Measurements from ENCODE around the gene TUBB6.

Gene TUBB6

GRCh38 chr18:12307701-12308385, at the start of gene TUBB6:
Gene TUBB6 (plus strand): TSS chr18:12308241. CDS start chr18:12308293, 52 bp downstream.
- no peak for DNase-seq (ENCODE audit: low spot score)

- DNase-seq (ENCODE audit: low spot score), result no peak
Observed at GRCh38 chr18:12258719-12259705, 49.0 kb upstream of the TUBB6 start.

- DNase-seq (ENCODE audit: low spot score), result no peak
Observed at GRCh38 chr18:12262748-12263147, 45.3 kb upstream of the TUBB6 start.

- no peak for DNase-seq (ENCODE audit: low spot score)
Observed at GRCh38 chr18:12264864-12265263, 43.2 kb upstream of the TUBB6 start.

- peak; percentile 25 for DNase-seq (ENCODE audit: low spot score)
Observed at GRCh38 chr18:12271376-12272235, 36.4 kb upstream of the TUBB6 start.

GRCh38 chr18:12274793-12275192, 33.2 kb upstream of the TUBB6 start:
- DNase-seq (ENCODE audit: low spot score), result no peak

- DNase-seq (ENCODE audit: low spot score), result no peak
Observed at GRCh38 chr18:12276736-12277554, 31.1 kb upstream of the TUBB6 start.

- no peak for DNase-seq (ENCODE audit: low spot score)
Observed at GRCh38 chr18:12278215-12278671, 29.8 kb upstream of the TUBB6 start.

- DNase-seq (ENCODE audit: low spot score), result no peak
Observed at GRCh38 chr18:12278741-12279682, 29.0 kb upstream of the TUBB6 start.

GRCh38 chr18:12279781-12280531, 28.1 kb upstream of the TUBB6 start:
- no peak for DNase-seq (ENCODE audit: low spot score)

GRCh38 chr18:12281861-12282260, 26.2 kb upstream of the TUBB6 start:
- DNase-seq (ENCODE audit: low spot score), result no peak

GRCh38 chr18:12282442-12283039, 25.5 kb upstream of the TUBB6 start:
- DNase-seq (ENCODE audit: low spot score), result no peak

GRCh38 chr18:12283256-12283655, 24.8 kb upstream of the TUBB6 start:
- no peak for DNase-seq (ENCODE audit: low spot score)

GRCh38 chr18:12283666-12284065, 24.4 kb upstream of the TUBB6 start:
- no peak for DNase-seq (ENCODE audit: low spot score)

GRCh38 chr18:12287131-12287681, 20.8 kb upstream of the TUBB6 start:
- DNase-seq (ENCODE audit: low spot score), result no peak

GRCh38 chr18:12287684-12288402, 20.2 kb upstream of the TUBB6 start:
- DNase-seq (ENCODE audit: low spot score), result no peak

- no peak for DNase-seq (ENCODE audit: low spot score)
Observed at GRCh38 chr18:12288403-12288755, 19.7 kb upstream of the TUBB6 start.

- DNase-seq (ENCODE audit: low spot score), result no peak
Observed at GRCh38 chr18:12290086-12290485, 18.0 kb upstream of the TUBB6 start.
